ENCODE data around the gene HNRNPF.
"Not testable (repeated sequence)": the region's sequence is repeated elsewhere in the genome, so short reads cannot be mapped to it uniquely, and the experiment has no call there.

The HNRNPF gene

GRCh38 chr10:43408710-43409384, at the start of gene HNRNPF:
HNRNPF (minus strand) TSS chr10:43409186; CDS start chr10:43387884, 21,302 bp downstream.
- DNase-seq (ENCODE audit: low read depth): peak; percentile 90

GRCh38 chr10:43458227-43458626, 49.2 kb upstream of the HNRNPF start:
- no peak for DNase-seq (ENCODE audit: low read depth)

GRCh38 chr10:43456561-43456960, 47.6 kb upstream of the HNRNPF start:
- DNase-seq (ENCODE audit: low read depth): not testable (repeated sequence)

GRCh38 chr10:43454025-43454424, 45.0 kb upstream of the HNRNPF start:
- DNase-seq (ENCODE audit: low read depth): not testable (repeated sequence)

GRCh38 chr10:43453266-43453831, 44.4 kb upstream of the HNRNPF start:
- no peak for DNase-seq (ENCODE audit: low read depth)

- DNase-seq (ENCODE audit: low read depth): no peak
These were observed 43.4 kb upstream of the HNRNPF start for GRCh38 chr10:43452356-43452914.

GRCh38 chr10:43448742-43449141, 39.8 kb upstream of the HNRNPF start:
- DNase-seq (ENCODE audit: low read depth): no peak

- not testable (repeated sequence) for DNase-seq (ENCODE audit: low read depth)
These were observed 37.4 kb upstream of the HNRNPF start for GRCh38 chr10:43446219-43447017.

- no peak for DNase-seq (ENCODE audit: low read depth)
These were observed 36.0 kb upstream of the HNRNPF start for GRCh38 chr10:43444897-43445466.

GRCh38 chr10:43444323-43444722, 35.3 kb upstream of the HNRNPF start:
- DNase-seq (ENCODE audit: low read depth): no peak

GRCh38 chr10:43440463-43441134, 31.6 kb upstream of the HNRNPF start:
- no peak for DNase-seq (ENCODE audit: low read depth)

- no peak for DNase-seq (ENCODE audit: low read depth)
These were observed 28.3 kb upstream of the HNRNPF start for GRCh38 chr10:43437141-43437870.

GRCh38 chr10:43436291-43437140, 27.5 kb upstream of the HNRNPF start, which contains the start of gene ZNF487:
ZNF487 (plus strand) TSS chr10:43437111; CDS start chr10:43475814, 38,703 bp downstream.
- DNase-seq (ENCODE audit: low read depth): peak; percentile 78

- no peak for DNase-seq (ENCODE audit: low read depth)
These were observed 22.1 kb upstream of the HNRNPF start for GRCh38 chr10:43430926-43431663.

GRCh38 chr10:43427166-43427825, 18.3 kb upstream of the HNRNPF start:
- no peak for DNase-seq (ENCODE audit: low read depth)

GRCh38 chr10:43426476-43426875, 17.5 kb upstream of the HNRNPF start:
- not testable (repeated sequence) for DNase-seq (ENCODE audit: low read depth)

GRCh38 chr10:43424416-43424815, 15.4 kb upstream of the HNRNPF start:
- DNase-seq (ENCODE audit: low read depth): no peak

- DNase-seq (ENCODE audit: low read depth): not testable (repeated sequence)
These were observed 13.0 kb upstream of the HNRNPF start for GRCh38 chr10:43421944-43422343.

- no peak for DNase-seq (ENCODE audit: low read depth)
These were observed 12.5 kb upstream of the HNRNPF start for GRCh38 chr10:43421519-43421918.

All from activated gamma-delta T cell treated with anti-CD3 and anti-CD28 coated beads, Interleukin-2, amount 50 U/mL, for 16 hours (primary cell).